Activated CD8-positive, alpha-beta T cell treated with anti-CD3 and anti-CD28 coated beads, Interleukin-2, amount 10 ng/mL, durations not matched to agents 7 days and 5 days (primary cell): ENCODE data around the gene PPP1R9A. TPM values are rescaled to one million over a fixed set of nuclear protein-coding genes. Genes with fewer than 3 reads are reported as not detected.

Source experiments
- ATAC-seq: fragments of 150-1000 bp; cut with Tn5 transposase; one replicate; pipeline ENCODE4 v1.10.0; 2021; ENCODE audit warnings: moderate library complexity
- CTCF ChIA-PET: fragments of 350-600 bp; sonication (Branson Sonifier 250); formaldehyde crosslinking; loops from one replicate; lab custom pipeline; 2021; ENCODE audit warnings: antibody characterized with exemption; lab: Charles Lee
- POLR2A ChIA-PET: fragments of 350-600 bp; sonication (Branson Sonifier 250); formaldehyde crosslinking; loops from one replicate; lab custom pipeline; 2021; ENCODE audit warnings: antibody characterized with exemption; lab: Charles Lee
- DNase-seq: peaks from one replicate; pipeline ENCODE4 v3.0.0-alpha.2; 2020
- H3K27ac Mint-ChIP-seq: one replicate; pipeline ENCODE4 v1.8.0; 2021; ENCODE audit warnings: mild to moderate bottlenecking, mixed read lengths
- H3K27me3 Mint-ChIP-seq: one replicate; pipeline ENCODE4 v1.8.0; 2021; ENCODE audit warnings: low read depth, mixed read lengths
- H3K36me3 Mint-ChIP-seq: one replicate; pipeline ENCODE4 v1.8.0; 2021; ENCODE audit warnings: low read depth, mixed read lengths
- H3K4me1 Mint-ChIP-seq: one replicate; pipeline ENCODE4 v1.8.0; 2021; ENCODE audit warnings: low read depth, mixed read lengths
- H3K4me3 Mint-ChIP-seq: one replicate; pipeline ENCODE4 v1.8.0; 2021; ENCODE audit warnings: mild to moderate bottlenecking, mixed read lengths
- H3K9me3 Mint-ChIP-seq: one replicate; pipeline ENCODE4 v1.8.0; 2022; ENCODE audit warnings: mixed read lengths; ENCODE audit not compliant: insufficient read depth
- total RNA-seq, 2 experiments: library from RNA; stranded (reverse); gene quantifications; one replicate each; pipeline ENCODE4 v1.2.3, GENCODE V29; 2021

Gene PPP1R9A
- total RNA-seq, 2 experiments from 2014 or later, result not detected

GRCh38 chr7:95204618-95205017 lies 297.2 kb downstream of the PPP1R9A start:
- no peaks in the 10 kb centered on the region for H3K27me3 Mint-ChIP-seq
- no peak overlapping the region for H3K4me3 Mint-ChIP-seq
- H3K36me3 Mint-ChIP-seq, result no peaks in the 10 kb centered on the region
- DNase-seq (no peak), ATAC-seq (no peak)
- ChIA-PET CTCF (no interaction called here), POLR2A (no interaction called here)
- no peak overlapping the region for H3K27ac Mint-ChIP-seq
- H3K4me1 Mint-ChIP-seq, result no peaks in the 10 kb centered on the region
- no peaks in the 10 kb centered on the region for H3K9me3 Mint-ChIP-seq

- CTCF ChIA-PET, result no interaction called here
Measured at GRCh38 chr7:95205665-95206225, 298.4 kb downstream of the PPP1R9A start.

GRCh38 chr7:95209276-95209675 lies 301.9 kb downstream of the PPP1R9A start:
- Mint-ChIP-seq H3K4me3 (no peak overlapping the region), H3K27me3 (no peaks in the 10 kb centered on the region), H3K4me1 (no peaks in the 10 kb centered on the region), H3K36me3 (no peaks in the 10 kb centered on the region), H3K9me3 (no peaks in the 10 kb centered on the region), H3K27ac (no peak overlapping the region)
- ChIA-PET CTCF (no interaction called here), POLR2A (no interaction called here)
- no peak for ATAC-seq
- DNase-seq, result no peak

More at GRCh38 chr7:95205665-95206225, 298.4 kb downstream of the PPP1R9A start:
- Mint-ChIP-seq H3K36me3 (no peaks in the 10 kb centered on the region), H3K27ac (no peak overlapping the region), H3K4me1 (no peaks in the 10 kb centered on the region), H3K9me3 (no peaks in the 10 kb centered on the region), H3K4me3 (no peak overlapping the region), H3K27me3 (no peaks in the 10 kb centered on the region)
- ATAC-seq (no peak), DNase-seq (no peak)
- POLR2A ChIA-PET, result no interaction called here

- Mint-ChIP-seq H3K36me3 (no peaks in the 10 kb centered on the region), H3K9me3 (no peaks in the 10 kb centered on the region), H3K27me3 (no peaks in the 10 kb centered on the region), H3K4me1 (no peaks in the 10 kb centered on the region), H3K27ac (no peak overlapping the region), H3K4me3 (no peak overlapping the region)
- no peak for ATAC-seq
- POLR2A ChIA-PET, result no interaction called here
- CTCF ChIA-PET, result no interaction called here
- DNase-seq, result no peak
Measured at GRCh38 chr7:95209788-95210187, 302.4 kb downstream of the PPP1R9A start.

DNA sequence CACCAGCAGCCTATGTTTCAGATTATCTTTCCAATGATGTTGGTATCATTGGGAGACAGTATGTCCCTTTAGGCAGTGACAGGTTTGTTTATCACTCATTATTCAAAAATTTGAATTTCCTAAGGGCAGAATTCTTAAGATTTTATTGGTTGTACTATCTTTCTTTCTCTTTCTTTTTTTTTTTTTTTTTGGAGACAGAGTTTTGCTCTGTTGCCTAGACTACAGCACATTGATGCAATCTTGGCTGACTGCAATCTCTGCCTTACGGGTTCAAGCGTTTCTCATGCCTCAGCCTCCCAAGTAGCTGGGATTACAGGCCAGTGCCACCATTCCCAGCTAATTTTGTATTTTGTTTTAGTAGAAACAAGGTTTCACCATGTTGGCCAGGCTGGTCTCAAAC lies 305.8 kb downstream of the PPP1R9A start:
- H3K4me1 Mint-ChIP-seq, result no peaks in the 10 kb centered on the region
- no peak overlapping the region for H3K27ac Mint-ChIP-seq
- DNase-seq, result no peak
- ChIA-PET CTCF (no interaction called here), POLR2A (no interaction called here)
- ATAC-seq, result no peak
- no peaks in the 10 kb centered on the region for H3K36me3 Mint-ChIP-seq
- H3K4me3 Mint-ChIP-seq, result no peak overlapping the region
- no peaks in the 10 kb centered on the region for H3K27me3 Mint-ChIP-seq
- no peaks in the 10 kb centered on the region for H3K9me3 Mint-ChIP-seq

DNA sequence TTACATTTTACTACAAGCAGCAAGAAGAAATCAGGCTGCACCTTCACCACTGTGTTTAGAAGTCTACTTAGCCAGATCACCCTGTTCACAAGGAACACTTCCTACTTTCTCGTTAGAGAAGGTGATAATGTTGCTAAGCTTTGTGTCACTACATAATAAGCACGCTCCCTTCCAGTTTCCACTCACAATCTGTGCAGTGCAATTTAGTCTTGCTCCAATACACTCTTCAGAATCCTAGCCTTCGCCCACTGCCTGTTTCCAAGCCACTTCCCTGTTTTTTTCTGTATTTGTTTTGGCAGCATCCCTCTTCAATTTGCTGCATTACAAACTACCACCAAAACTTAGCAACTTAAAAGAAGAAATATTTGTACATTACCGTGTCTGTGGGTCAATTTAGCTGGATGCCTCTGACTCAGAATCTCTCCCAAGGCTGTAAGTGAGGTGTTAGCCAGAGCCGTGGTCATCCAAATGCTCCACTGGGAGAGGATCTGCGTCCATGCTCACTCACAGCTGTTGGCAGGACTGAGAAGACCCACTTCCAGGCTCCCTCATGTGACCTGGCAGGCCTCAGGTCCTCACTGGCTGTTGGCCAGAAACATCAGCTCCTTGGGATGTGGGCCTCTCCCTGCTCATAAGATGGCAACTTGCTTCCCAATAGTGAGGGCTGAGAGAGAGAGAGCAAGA lies 306.6 kb downstream of the PPP1R9A start:
- Mint-ChIP-seq H3K27ac (no peak overlapping the region), H3K27me3 (no peaks in the 10 kb centered on the region), H3K36me3 (no peaks in the 10 kb centered on the region), H3K4me1 (no peaks in the 10 kb centered on the region), H3K4me3 (no peak overlapping the region), H3K9me3 (no peaks in the 10 kb centered on the region)
- DNase-seq (no peak), ATAC-seq (no peak)
- ChIA-PET POLR2A (no interaction called here), CTCF (interaction anchor here (0.8 kb wide), 1 partner anchor 764 kb away, joined by 3 read pairs; no protein-coding TSS in a partner anchor)

- DNase-seq (no peak), ATAC-seq (no peak)
- no peaks in the 10 kb centered on the region for H3K4me1 Mint-ChIP-seq
- POLR2A ChIA-PET, result no interaction called here
- H3K4me3 Mint-ChIP-seq, result no peak overlapping the region
- no peaks in the 10 kb centered on the region for H3K9me3 Mint-ChIP-seq
- H3K27ac Mint-ChIP-seq, result no peak overlapping the region
- H3K36me3 Mint-ChIP-seq, result no peaks in the 10 kb centered on the region
- H3K27me3 Mint-ChIP-seq, result no peaks in the 10 kb centered on the region
- CTCF ChIA-PET, result no interaction called here
Measured at GRCh38 chr7:95219721-95220120, 312.3 kb downstream of the PPP1R9A start.

DNA sequence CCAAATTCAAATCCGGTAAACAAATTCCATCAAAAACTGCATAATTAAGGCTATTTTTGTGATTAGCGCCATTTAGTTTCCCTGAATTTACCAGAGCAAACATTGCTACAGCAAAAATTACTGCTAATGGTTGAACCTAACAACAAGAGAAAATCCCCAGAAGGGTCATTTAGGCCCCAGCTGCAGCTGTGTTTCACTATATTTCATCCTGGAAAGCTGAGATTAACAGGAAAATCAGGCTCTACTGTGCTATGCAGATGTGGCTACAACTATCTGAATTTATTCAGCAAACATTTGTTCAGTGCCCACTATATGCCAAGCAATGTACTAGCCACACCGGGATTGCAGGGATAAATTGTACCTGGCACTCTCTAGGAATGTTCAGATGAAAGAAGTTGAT lies 312.9 kb downstream of the PPP1R9A start:
- Mint-ChIP-seq H3K4me1 (no peaks in the 10 kb centered on the region), H3K36me3 (no peaks in the 10 kb centered on the region), H3K27ac (no peak overlapping the region), H3K9me3 (no peaks in the 10 kb centered on the region), H3K4me3 (no peak overlapping the region), H3K27me3 (no peaks in the 10 kb centered on the region)
- ATAC-seq (no peak), DNase-seq (no peak)
- CTCF ChIA-PET, result interaction anchor here (0.6 kb wide), 1 partner anchor 441 kb away, joined by 4 read pairs; no protein-coding TSS in a partner anchor
- POLR2A ChIA-PET, result no interaction called here

DNA sequence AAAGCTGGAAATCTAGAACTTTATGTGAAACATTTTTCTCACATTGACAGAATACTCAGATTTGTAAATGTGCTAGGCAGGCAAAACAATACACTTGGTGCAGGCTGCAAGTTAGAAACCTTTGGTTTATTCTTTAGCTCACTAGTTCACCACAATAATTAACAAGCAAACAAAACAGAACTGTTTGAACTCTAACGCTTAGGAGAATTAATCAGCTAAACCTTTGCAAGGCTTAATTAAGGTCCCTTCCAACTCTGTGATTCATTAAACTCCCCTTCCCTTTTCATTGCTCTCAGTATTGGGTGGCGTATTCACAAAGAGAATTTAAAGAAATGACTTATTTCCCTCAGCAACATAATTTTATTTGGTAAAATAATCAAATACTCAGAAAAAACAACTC lies 317.9 kb downstream of the PPP1R9A start:
- DNase-seq (no peak), ATAC-seq (no peak)
- Mint-ChIP-seq H3K9me3 (no peaks in the 10 kb centered on the region), H3K36me3 (no peaks in the 10 kb centered on the region), H3K27ac (no peak overlapping the region), H3K4me3 (no peak overlapping the region), H3K27me3 (no peaks in the 10 kb centered on the region), H3K4me1 (no peaks in the 10 kb centered on the region)
- ChIA-PET POLR2A (no interaction called here), CTCF (no interaction called here)

DNA sequence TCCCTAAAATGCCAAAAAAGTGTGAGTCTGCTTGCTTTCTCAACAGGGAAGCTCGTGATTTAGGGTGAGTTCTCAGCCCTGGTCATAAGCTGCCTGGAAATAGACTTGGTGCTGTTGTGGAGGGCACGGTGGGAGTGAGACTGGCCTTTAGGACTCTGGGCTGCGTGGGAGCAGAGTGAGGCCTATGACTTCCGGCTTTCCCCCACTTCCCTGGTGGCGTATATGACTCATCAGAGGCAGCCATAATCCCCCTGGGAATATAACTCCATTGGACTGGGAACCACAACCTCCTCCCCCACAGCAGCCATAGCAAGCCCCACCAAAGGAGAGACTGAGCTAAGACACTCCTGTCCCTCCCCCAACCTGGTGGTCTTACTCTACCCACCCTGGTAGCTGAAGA lies 321.9 kb downstream of the PPP1R9A start:
- CTCF ChIA-PET, result no interaction called here
- H3K36me3 Mint-ChIP-seq, result no peaks in the 10 kb centered on the region

DNA sequence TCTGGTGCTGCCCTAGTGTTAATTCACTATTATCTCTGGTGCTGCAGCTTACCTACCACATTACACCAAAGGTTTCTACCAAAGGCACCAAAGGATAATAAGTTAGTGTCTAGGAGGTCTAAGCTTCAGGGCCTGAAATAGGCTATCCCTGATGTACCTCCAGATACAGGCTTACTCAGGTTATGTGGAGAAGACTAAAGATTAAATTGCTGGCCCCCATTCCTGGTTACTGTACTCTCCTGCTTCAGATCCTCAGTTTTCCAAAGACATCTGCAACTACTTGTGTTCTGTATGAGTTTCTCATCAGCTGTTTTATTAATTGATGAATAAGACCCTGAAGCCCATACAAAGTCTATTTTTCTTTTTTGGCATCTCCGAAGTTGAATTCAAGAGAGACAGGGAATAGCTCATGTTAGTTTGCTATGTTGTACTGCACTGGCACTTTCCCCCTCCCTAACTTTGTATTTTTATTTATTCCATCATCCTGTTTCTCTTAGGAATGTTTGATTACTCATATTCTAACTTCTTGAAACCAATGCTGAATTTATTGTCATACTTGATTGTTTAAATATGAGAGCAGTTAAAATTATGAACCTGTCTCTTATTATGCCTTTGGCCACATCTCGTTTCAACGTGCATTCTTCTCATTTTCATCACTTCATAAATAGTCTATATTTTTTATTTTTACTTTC lies 331.0 kb downstream of the PPP1R9A start:
- H3K9me3 Mint-ChIP-seq, result no peaks in the 10 kb centered on the region

More for the DNA sequence above, 321.9 kb downstream of the PPP1R9A start:
- Mint-ChIP-seq H3K4me1 (no peaks in the 10 kb centered on the region), H3K4me3 (no peak overlapping the region), H3K9me3 (no peaks in the 10 kb centered on the region), H3K27ac (no peak overlapping the region), H3K27me3 (no peaks in the 10 kb centered on the region)
- POLR2A ChIA-PET, result no interaction called here
- DNase-seq (no peak), ATAC-seq (no peak)

DNA sequence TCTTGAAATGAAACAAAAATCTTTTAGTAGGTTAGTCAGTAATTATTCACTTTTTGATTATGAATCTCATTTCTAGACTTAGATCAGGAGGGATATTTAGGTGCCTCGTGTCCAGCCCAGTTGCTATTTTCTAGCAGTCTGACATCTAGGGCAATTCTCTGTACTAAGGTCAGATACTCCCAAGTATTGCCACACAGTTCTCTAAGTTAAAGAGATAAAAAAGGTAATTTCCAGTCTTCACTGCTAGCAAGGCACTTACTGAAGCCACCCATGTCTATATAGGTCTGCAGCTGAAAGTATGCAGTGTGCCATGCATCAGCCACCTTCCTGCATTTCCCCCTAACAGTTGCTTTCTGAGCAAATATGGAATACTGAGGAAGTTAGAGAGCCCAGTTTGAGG lies 333.5 kb downstream of the PPP1R9A start:
- Mint-ChIP-seq H3K9me3 (no peaks in the 10 kb centered on the region), H3K4me3 (no peak overlapping the region), H3K4me1 (no peaks in the 10 kb centered on the region), H3K27me3 (no peaks in the 10 kb centered on the region), H3K36me3 (no peaks in the 10 kb centered on the region), H3K27ac (no peak overlapping the region)
- ChIA-PET POLR2A (no interaction called here), CTCF (no interaction called here)
- DNase-seq (no peak), ATAC-seq (no peak)

More for the DNA sequence above, 331.0 kb downstream of the PPP1R9A start:
- ChIA-PET POLR2A (no interaction called here), CTCF (interaction anchor here (1.2 kb wide), 1 partner anchor 13 kb away, joined by 3 read pairs; no protein-coding TSS in a partner anchor)
- Mint-ChIP-seq H3K27me3 (no peaks in the 10 kb centered on the region), H3K4me1 (no peaks in the 10 kb centered on the region), H3K27ac (no peak overlapping the region), H3K36me3 (no peaks in the 10 kb centered on the region), H3K4me3 (no peak overlapping the region)
- DNase-seq (no peak), ATAC-seq (no peak)
